Measurements from ENCODE around the gene MRPL18.

- TF ChIP-seq, protein P1, sequence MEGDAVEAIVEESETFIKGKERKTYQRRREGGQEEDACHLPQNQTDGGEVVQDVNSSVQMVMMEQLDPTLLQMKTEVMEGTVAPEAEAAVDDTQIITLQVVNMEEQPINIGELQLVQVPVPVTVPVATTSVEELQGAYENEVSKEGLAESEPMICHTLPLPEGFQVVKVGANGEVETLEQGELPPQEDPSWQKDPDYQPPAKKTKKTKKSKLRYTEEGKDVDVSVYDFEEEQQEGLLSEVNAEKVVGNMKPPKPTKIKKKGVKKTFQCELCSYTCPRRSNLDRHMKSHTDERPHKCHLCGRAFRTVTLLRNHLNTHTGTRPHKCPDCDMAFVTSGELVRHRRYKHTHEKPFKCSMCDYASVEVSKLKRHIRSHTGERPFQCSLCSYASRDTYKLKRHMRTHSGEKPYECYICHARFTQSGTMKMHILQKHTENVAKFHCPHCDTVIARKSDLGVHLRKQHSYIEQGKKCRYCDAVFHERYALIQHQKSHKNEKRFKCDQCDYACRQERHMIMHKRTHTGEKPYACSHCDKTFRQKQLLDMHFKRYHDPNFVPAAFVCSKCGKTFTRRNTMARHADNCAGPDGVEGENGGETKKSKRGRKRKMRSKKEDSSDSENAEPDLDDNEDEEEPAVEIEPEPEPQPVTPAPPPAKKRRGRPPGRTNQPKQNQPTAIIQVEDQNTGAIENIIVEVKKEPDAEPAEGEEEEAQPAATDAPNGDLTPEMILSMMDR (IDR thresholded peaks at IDR 0.05): no peak
- TF ChIP-seq POLR2A (IDR thresholded peaks at IDR 0.05) (no peak), POLR2AphosphoS5 (IDR thresholded peaks at IDR 0.05) (no peak)
Observed at GRCh38 chr6:159829526-159829925, 39.3 kb downstream of the MRPL18 start.

Data from breast epithelium (tissue), 3 donors.